IMR-90 (cell line): Measurements from ENCODE around the gene PGPEP1. TPM values are rescaled to one million over a fixed set of nuclear protein-coding genes. Genes with fewer than 3 reads are reported as not detected.
"Not testable (repeated sequence)": the region's sequence is repeated elsewhere in the genome, so short reads cannot be mapped to it uniquely, and the experiment has no call there.

Experiments used
- ATAC-seq: fragments of 200-7000 bp; cut with Tn5 transposase; 2 replicates; pipeline ENCODE4 v1.9.1; 2020; ENCODE audit warnings: low read depth, mild to moderate bottlenecking, moderate library complexity
- BruUV-seq: library from RNA; stranded (reverse); fragments of 400-500 nt; replicated peaks from 2 replicates; lab custom pipeline; 2021; lab: Mats Ljungman, UMichigan
- CTCF ChIA-PET: fragments of 300-600 bp; formaldehyde crosslinking; extraction: SDS; loops from one replicate; lab custom pipeline; 2021; ENCODE audit warnings: antibody characterized with exemption; lab: Yijun Ruan, JAX
- POLR2A ChIA-PET: fragments of 300-600 bp; sonication (Branson Sonifier 250); formaldehyde crosslinking; loops from one replicate; lab custom pipeline; 2022; ENCODE audit warnings: antibody characterized with exemption; ENCODE audit not compliant: unreplicated experiment; lab: Charles Lee
- DNase-seq: peaks from one replicate; pipeline ENCODE4 v3.0.0; 2013
- H2AFZ ChIP-seq: replicated peaks from 2 replicates; pipeline ENCODE3; 2013; ENCODE audit warnings: low read length, mild to moderate bottlenecking; ENCODE audit not compliant: poor library complexity
- H2AK5ac ChIP-seq: 2 replicates; pipeline ENCODE4 v1.6.1; 2013; ENCODE audit warnings: low read depth, low read length, inconsistent platforms
- H2AK9ac ChIP-seq: replicated peaks from 2 replicates; pipeline ENCODE3; 2013; ENCODE audit warnings: mild to moderate bottlenecking, low read depth, low read length, moderate library complexity; ENCODE audit not compliant: poor library complexity
- H2BK120ac ChIP-seq: 2 replicates; pipeline ENCODE4 v1.6.1; 2013; ENCODE audit warnings: low read depth, low read length, inconsistent platforms
- H2BK15ac ChIP-seq: 3 replicates; pipeline ENCODE4 v1.6.1; 2013; ENCODE audit warnings: low read depth, low read length, inconsistent platforms
- H2BK20ac ChIP-seq: 2 replicates; pipeline ENCODE4 v1.6.1; 2013; ENCODE audit warnings: low read depth, mild to moderate bottlenecking, inconsistent platforms, low read length, moderate library complexity
- H2BK5ac ChIP-seq: 2 replicates; pipeline ENCODE4 v1.6.1; 2013; ENCODE audit warnings: mild to moderate bottlenecking, low read depth, low read length, inconsistent platforms; ENCODE audit not compliant: poor library complexity, severe bottlenecking
- H3K14ac ChIP-seq: replicated peaks from 2 replicates; pipeline ENCODE4 v1.6.1; 2013; ENCODE audit warnings: low read depth, low read length, inconsistent platforms
- H3K18ac ChIP-seq: 2 replicates; pipeline ENCODE4 v1.6.1; 2013; ENCODE audit warnings: low read depth, low read length, control low read depth
- H3K23ac ChIP-seq: 2 replicates; pipeline ENCODE4 v1.6.1; 2013; ENCODE audit warnings: low read depth, low read length, inconsistent platforms
- H3K27ac ChIP-seq: 2 replicates; pipeline ENCODE4 v1.5.1; 2013; ENCODE audit warnings: mild to moderate bottlenecking, control low read depth, low read length; ENCODE audit not compliant: insufficient read depth
- H3K27me3 ChIP-seq: 2 replicates; pipeline ENCODE4 v1.6.1; 2013; ENCODE audit warnings: low read length; ENCODE audit not compliant: control insufficient read depth, insufficient read depth
- H3K36me3 ChIP-seq: 2 replicates; pipeline ENCODE4 v1.6.1; 2013; ENCODE audit warnings: low read length, mixed read lengths; ENCODE audit not compliant: control insufficient read depth, insufficient read depth
- H3K4ac ChIP-seq: 2 replicates; pipeline ENCODE4 v1.6.1; 2013; ENCODE audit warnings: low read depth, low read length, inconsistent platforms
- H3K4me1 ChIP-seq: 2 replicates; pipeline ENCODE4 v1.6.1; 2013; ENCODE audit warnings: low read length, mixed read lengths; ENCODE audit not compliant: control insufficient read depth, insufficient read depth
- H3K4me2 ChIP-seq: 2 replicates; pipeline ENCODE4 v1.6.1; 2013; ENCODE audit warnings: low read depth, mild to moderate bottlenecking, control low read depth, low read length, moderate library complexity
- H3K4me3 ChIP-seq: 2 replicates; pipeline ENCODE4 v1.5.1; 2013; ENCODE audit warnings: low read depth, mild to moderate bottlenecking, control low read depth, low read length, moderate library complexity; ENCODE audit not compliant: insufficient read depth
- H3K56ac ChIP-seq: 2 replicates; pipeline ENCODE4 v1.6.1; 2013; ENCODE audit warnings: low read length, inconsistent platforms; ENCODE audit not compliant: insufficient read depth; ENCODE audit errors: extremely low read depth
- H3K79me1 ChIP-seq, 2 experiments: 2 replicates each; pipeline ENCODE4 v1.6.1; 2013; ENCODE audit warnings: low read length in 2 of 2, inconsistent platforms in 1 of 2, low read depth in 1 of 2
- H3K9ac ChIP-seq: 2 replicates; pipeline ENCODE4 v1.6.1; 2013; ENCODE audit warnings: low read depth, low read length, control low read depth
- H3K9me1 ChIP-seq: 2 replicates; pipeline ENCODE4 v1.6.1; 2013; ENCODE audit warnings: low read length, inconsistent platforms; ENCODE audit not compliant: insufficient read depth
- H3K9me3 ChIP-seq: 2 replicates; pipeline ENCODE4 v1.6.1; 2013; ENCODE audit warnings: low read length; ENCODE audit not compliant: control insufficient read depth, insufficient read depth
- H4K20me1 ChIP-seq: 2 replicates; pipeline ENCODE4 v1.6.1; 2013; ENCODE audit warnings: low read length, inconsistent platforms; ENCODE audit not compliant: insufficient read depth
- H4K5ac ChIP-seq: 2 replicates; pipeline ENCODE4 v1.6.1; 2013; ENCODE audit warnings: mild to moderate bottlenecking, low read depth, low read length, control low read depth
- H4K8ac ChIP-seq, 2 experiments: 2 replicates each; pipeline ENCODE4 v1.6.1; 2013; ENCODE audit warnings: low read depth in 2 of 2, low read length in 2 of 2, control low read depth in 1 of 2, inconsistent platforms in 1 of 2
- H4K91ac ChIP-seq: 2 replicates; pipeline ENCODE4 v1.6.1; 2013; ENCODE audit warnings: low read depth, low read length, inconsistent platforms; ENCODE audit not compliant: insufficient read depth
- CEBPB ChIP-seq: IDR thresholded peaks from 2 replicates; pipeline ENCODE4 v1.6.1; 2012; ENCODE audit warnings: low read depth, low read length, improper control_type of control experiment
- NFE2L2 ChIP-seq: fragments of 150-350 bp; IDR thresholded peaks from 2 replicates; pipeline ENCODE4 v1.6.1; 2016; ENCODE audit warnings: low read depth, mild to moderate bottlenecking, low read length
- WGBS, 2 experiments: methylation state at CpG; one replicate each; pipeline versions ENCODE4 v1.1.5 to v1.1.7; 2013; ENCODE audit warnings: missing lambda C conversion rate in 2 of 2; ENCODE audit not compliant: insufficient read length in 1 of 2; ENCODE audit errors: extremely low coverage in 2 of 2; 5-methylcytosine and 5-hydroxymethylcytosine counted together
- dilution Hi-C: fragments of 300-500 bp; cut with HindIII; formaldehyde crosslinking; loops from one replicate; pipeline ENCODE4 v1.14.3; 2018; ENCODE audit warnings: low sequenced_read_pairs; ENCODE audit not compliant: unreplicated experiment
- in situ Hi-C: fragments of 300-500 bp; cut with MboI; formaldehyde crosslinking; loops from 3 replicates; pipeline ENCODE4 v1.14.3; 2019; ENCODE audit warnings: low sequenced_read_pairs, inconsistent platforms, mixed read lengths
- intact Hi-C: fragments of 100-400 bp; cut with micrococcal nuclease; formaldehyde crosslinking; loops from 2 replicates; pipeline ENCODE4 v1.10.0; 2022
- polyA plus RNA-seq, 3 experiments: library from polyadenylated mRNA; depleted of rRNA; stranded (reverse); fragments of >200 nt; gene quantifications; 2 replicates each; pipeline ENCODE4 v1.2.3, GENCODE V29; 2012; ENCODE audit warnings: low replicate concordance in 1 of 3
- total RNA-seq: library from RNA; depleted of rRNA; stranded (reverse); fragments of >200 nt; gene quantifications from 2 replicates; pipeline ENCODE4 v1.2.3, GENCODE V29; 2012

PGPEP1 gene
- total and polyA plus RNA-seq, 2 of the 4 experiments (the other 2 are of a cell fraction): 11.8 to 14.3 TPM

- Histone ChIP-seq H4K8ac (no peak overlapping the region), H2BK20ac (no peak overlapping the region), H2BK120ac (no peak overlapping the region), H2AK9ac (no peak overlapping the region), H2AK5ac (no peak overlapping the region), H3K27ac (no peak overlapping the region), H4K91ac (no peak overlapping the region), H3K9me1 (peaks cover 3% of the 10 kb centered on the region; the same call in 1 of the 2 replicates), H4K20me1 (no peaks in the 10 kb centered on the region), H3K18ac (no peak overlapping the region), H3K9me3 (peaks cover 9% of the 10 kb centered on the region), H3K36me3 (peaks cover 28% of the 10 kb centered on the region), H3K79me1 (peaks cover 0 to 8% of the 10 kb centered on the region in 2 experiments; a peak in 1 of 4 replicates), H2BK5ac (no peak overlapping the region), H3K56ac (no peak overlapping the region), H4K5ac (no peak overlapping the region), H3K27me3 (no peaks in the 10 kb centered on the region), H3K9ac (no peak overlapping the region), H3K4me1 (no peaks in the 10 kb centered on the region; the same call in 1 of the 2 replicates), H3K4me2 (no peak overlapping the region), H3K4ac (no peak overlapping the region), H3K23ac (no peak overlapping the region), H3K4me3 (no peak overlapping the region), H3K14ac (no peak overlapping the region), H2BK15ac (no peak overlapping the region), H2AFZ (no peak overlapping the region)
- DNase-seq (no peak), ATAC-seq (no peak)
- TF ChIP-seq CEBPB (peak; percentile 93), NFE2L2 (no peak)
- intact Hi-C loops: no loop called here
- no TSS peak for BruUV-seq
- in situ Hi-C loops: loop anchor here (5.0 kb wide), 1 partner anchor 54 kb away; no protein-coding TSS in a partner anchor
- ChIA-PET POLR2A (no interaction called here), CTCF (interaction anchor here (0.6 kb wide), 1 partner anchor 72 kb away, joined by 4 read pairs; the partner anchor contains the start of gene JUND)
- dilution Hi-C loops: no loop called here
- WGBS, 2 experiments: no CpG with 5 or more reads among the region's 8 CpGs
These were observed 13.1 kb downstream of the PGPEP1 start for GRCh38 chr19:18353378-18354005.

GRCh38 chr19:18354743-18355142 is 14.3 kb downstream of the PGPEP1 start:
- not testable (repeated sequence) for H3K14ac ChIP-seq, ATAC-seq
- in situ Hi-C loops: loop anchor here (5.0 kb wide), 1 partner anchor 53 kb away; no protein-coding TSS in a partner anchor

More at GRCh38 chr19:18354743-18355142, 14.3 kb downstream of the PGPEP1 start:
- H4K5ac ChIP-seq, H3K79me1 ChIP-seq, H3K27ac ChIP-seq, H2AFZ ChIP-seq, POLR2A ChIA-PET, H2BK5ac ChIP-seq, DNase-seq, H2AK5ac ChIP-seq, BruUV-seq, H3K9me1 ChIP-seq, CTCF ChIA-PET, H2BK20ac ChIP-seq, H2BK120ac ChIP-seq, H4K20me1 ChIP-seq, dilution Hi-C loops, H2BK15ac ChIP-seq, H3K4me3 ChIP-seq, H4K91ac ChIP-seq, H3K23ac ChIP-seq, H3K9ac ChIP-seq, H3K4ac ChIP-seq, H3K18ac ChIP-seq, H3K4me1 ChIP-seq, intact Hi-C loops, H3K9me3 ChIP-seq, H3K56ac ChIP-seq, H2AK9ac ChIP-seq, H4K8ac ChIP-seq, H3K4me2 ChIP-seq, H3K27me3 ChIP-seq: not testable (repeated sequence)
- peaks cover 32% of the 10 kb centered on the region for H3K36me3 ChIP-seq
- no CpG with 5 or more reads among the region's 7 CpGs for WGBS, 2 experiments
